GM21360 (cell line): Measurements from ENCODE around the gene SMG6.
"Not testable (repeated sequence)": the region's sequence is repeated elsewhere in the genome, so short reads cannot be mapped to it uniquely, and the experiment has no call there.

Source experiments
- ATAC-seq: cut with Tn5 transposase; IDR thresholded peaks from one replicate; pipeline ENCODE4 v1.9.1; 2021; ENCODE audit warnings: mild to moderate bottlenecking, moderate library complexity; ENCODE audit not compliant: unreplicated experiment

Gene SMG6

DNA sequence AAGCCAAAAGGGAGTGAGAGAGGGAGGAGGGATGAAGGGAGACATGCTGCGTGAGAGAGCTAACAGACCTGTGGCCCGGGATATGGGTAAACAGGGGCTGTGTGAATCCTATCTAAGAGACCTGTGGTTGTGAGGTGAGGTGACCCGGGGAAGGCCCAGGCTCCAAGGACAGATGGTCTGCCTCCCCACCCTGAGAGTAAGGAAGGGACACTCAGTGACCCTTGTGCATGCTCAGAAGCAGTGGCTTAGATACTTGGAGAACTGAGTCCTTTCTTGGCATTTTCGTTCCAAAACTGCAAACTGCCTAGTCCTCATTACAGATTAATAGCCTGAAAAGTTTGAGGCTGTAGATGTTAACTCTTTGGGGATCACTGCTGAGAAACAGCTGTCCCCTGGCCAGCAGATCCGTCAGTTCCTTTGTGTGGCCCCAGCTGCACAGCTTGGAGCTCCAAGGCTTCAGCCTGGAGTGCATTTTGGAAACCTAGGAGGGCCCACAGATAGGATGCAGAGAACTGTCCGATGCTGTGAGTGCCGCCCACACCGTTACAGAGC is 121.6 kb downstream of the SMG6 start:
- no peak for ATAC-seq

DNA sequence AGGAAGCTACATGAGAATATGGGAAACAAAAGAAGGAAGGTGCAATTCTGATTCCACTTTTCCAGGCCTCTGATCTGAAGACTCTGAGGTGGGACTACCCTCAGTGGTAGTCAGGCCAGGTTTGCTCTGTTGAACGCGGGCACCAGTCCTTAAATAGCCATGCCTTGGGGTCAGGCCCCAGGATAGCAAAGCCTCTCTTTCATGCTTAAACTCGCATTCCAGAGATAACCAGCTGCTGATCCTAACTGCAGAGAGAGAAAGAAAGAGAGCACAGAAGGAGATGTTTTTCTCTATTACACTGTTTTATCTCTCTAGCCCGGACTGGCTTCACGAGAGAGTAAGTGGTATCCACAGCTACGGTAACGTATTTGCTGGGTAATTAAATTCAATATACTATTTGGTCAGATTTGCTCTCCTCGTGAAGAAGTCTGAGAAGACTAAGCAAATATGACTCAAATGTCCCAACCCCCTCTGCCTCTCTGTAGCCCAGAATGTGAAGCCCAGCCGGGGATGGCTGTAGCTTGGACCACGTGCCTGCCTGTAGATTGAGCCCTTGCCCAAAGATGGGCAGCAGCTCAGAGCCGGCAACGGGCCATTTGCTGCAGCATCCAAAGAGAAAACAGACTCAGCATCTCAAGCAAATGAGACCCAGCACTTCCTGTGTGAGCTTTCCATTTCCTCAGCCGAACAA is 122.2 kb downstream of the SMG6 start:
- ATAC-seq: no peak

DNA sequence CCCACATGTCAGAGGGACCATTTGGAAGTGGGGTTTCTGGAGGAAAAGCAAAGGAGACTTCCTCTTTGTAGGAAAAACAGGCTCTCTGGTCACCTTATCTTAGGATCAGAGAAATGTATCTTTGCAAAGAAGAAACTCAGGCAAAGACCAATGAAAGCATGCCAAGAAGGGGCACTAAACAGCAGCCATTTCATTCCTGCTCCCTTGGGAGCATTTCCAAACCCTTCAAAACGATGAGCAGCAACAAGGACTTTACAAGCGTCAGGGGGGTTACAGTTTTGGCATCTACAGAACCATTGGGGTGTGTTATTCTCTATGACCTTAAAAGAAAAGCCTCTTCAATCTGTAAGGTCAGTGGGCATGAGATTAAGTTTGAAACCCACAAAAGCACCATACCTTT is 122.8 kb downstream of the SMG6 start:
- ATAC-seq: no peak

DNA sequence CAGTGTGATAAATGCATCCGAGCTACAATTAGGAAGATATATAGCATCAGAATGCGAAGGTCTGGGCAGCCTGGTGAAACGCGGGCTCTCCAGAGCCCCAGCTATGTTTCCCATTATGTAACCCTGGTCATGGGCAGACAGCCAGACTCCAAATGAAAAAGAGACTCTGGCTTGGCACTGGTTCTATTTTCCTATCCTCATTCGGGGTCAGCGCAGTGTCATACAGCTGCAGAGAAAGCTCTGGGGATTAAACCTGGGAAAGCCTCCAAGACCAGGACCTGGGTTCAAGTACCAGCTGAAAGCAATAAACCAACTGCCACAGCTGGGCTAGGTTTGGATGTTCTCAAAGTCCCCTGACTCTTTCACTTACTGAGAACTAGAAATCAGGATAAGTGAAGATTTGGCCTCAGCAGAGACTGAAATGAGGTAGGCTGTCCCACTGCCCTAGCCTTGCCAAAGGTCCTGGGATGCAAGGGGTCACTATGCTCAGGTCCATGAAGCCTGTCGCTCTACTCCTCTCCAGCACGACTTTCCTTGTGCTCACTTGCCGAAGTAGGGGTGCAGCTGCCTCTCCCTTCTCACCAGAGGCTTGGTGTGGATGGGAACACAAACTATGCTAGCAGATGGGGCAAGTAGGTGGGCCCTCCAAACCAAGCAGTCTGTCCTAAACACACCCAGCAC is 123.8 kb downstream of the SMG6 start:
- ATAC-seq: no peak

DNA sequence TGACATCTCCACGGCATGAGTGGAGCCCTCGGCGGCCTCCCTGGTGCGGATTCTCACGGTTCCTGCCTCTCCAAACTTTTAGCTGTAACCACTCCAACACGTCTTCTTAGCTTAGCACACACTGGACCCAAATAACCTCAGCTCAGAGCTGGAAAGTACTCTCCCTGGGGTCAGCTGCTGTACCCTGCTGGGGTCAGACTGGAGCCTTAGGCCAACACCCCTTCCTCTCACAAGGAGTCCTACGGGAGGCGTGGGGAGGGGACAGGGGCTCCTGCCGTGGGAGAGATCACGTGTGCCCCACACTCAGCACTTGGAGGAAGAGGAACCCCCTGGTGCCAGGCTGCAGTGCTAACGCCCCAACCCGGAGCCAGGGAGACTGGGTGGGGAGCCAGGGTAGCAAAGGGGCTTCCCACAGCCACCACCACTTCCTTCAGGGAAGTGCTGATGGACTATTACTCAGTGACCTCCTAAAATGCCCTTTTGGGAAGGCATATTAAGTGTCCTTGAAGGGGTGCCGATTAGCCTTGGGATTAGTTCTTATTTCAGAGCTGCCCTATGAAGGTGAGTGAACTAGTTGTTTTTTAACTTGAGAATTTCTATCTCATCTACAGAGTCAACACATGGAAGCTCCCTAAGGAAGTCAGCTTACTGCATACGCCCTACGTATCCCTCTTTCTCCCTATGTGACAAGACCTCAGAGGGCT is 124.6 kb downstream of the SMG6 start:
- no peak for ATAC-seq

DNA sequence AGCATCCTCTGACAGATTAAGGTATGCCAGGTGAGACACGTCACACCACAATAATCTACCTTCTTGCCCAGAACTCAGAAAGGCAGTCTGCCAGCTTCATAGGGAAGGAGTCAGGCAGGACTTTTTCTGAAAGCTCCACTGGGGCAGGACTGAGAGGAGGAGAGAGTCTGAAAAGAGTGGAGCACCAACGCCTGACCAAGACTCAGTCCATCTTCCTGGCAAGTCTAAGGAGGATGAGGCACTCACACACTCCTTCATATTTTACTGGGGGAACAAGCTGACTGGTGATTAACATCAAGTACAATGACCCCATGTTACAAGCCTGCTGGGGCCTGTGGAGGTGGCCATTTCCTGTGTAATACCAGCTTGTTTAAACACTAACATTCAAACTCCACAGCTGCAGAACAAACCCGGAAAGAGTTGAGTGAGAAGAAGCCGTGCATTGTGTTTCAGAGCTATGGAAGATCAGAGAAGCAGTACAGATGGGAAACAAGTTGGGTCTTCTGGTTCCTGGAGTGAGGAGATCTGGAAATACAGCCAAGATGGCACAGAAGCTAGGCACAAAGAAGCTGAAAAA is 126.3 kb downstream of the SMG6 start:
- no peak for ATAC-seq

DNA sequence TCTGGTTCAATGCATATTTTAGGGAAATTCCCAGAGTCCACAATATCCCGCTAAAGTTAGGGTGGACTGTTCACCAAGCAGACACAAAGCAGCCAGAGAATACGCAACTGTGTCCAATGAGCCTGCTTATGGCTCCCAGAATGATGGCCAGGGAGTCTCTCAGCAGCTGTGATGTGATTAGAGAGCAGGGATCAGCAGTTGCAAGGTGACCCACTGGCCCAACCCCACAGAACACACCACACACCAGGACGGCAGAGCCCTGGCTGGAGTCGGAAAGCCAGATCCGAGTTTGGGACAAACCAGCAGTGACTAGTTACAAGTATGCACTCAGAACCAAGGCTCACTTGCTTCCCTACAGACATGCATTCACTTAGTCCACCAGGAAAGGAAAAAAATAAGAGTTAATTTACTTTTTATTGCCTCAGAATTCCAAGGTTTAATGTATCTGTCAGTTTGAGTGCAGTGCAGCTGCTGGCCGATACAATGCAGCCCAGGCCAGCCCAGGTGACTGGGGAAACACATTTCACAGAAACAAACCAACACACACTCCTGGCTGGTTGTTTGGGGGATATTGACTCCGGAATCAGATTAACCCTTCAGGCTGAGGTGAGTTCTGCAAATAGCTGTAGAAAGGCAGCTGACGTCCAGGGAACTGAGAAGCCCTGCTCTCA is 127.0 kb downstream of the SMG6 start:
- ATAC-seq: no peak

DNA sequence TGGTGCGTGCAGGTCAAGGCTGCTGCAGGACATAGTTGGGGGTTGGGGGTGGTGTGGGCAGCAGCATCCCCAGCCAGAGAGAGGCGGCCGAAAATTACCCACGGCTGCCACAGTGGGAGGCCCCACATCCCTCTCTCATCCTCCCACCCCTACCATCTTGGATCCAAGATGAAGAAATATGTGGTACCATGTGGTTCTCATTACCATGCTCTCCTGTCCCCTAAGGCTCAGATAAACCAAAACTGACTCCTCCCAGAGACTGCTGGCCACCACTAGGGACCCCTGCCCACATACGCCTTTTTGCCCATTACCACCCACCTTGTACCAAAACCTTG is 128.3 kb downstream of the SMG6 start:
- ATAC-seq: no peak

DNA sequence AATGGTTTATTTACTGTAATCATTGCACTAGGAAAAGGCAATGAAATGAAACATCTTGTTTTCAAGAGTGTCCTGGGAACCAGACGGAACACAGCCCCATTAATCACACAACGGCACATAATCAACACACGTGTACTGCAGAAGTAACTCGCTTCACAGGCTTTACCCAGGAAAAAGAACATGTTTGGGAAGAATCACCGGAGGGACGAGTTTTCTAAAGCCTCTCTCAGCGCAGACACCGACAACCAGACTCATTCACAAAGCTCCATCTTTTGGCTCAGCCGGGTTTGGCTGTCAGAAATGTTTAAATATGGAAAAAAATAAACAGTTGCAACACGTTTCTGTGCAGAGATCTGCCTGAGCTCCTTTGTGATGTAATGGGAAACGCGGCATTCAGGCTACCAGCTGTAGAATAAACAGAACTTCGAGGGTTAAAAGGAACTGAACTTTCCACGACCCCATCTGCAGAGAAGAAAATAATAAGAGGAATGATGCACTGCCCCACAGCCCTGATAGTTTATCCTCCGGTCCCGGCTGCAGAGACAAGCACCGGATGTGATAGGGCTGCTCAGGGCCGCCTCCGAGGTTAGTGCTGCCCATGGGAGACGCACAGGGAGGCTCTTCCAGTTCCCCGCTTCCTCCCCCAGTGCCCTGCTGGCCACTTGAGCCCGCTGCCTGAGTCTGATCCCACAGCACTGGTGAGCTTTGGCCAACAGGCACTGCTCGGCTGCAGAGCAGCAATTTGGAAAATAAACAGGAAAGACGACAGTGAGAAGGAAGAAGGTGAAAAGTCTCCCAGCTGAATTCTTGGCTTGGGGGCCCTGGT is 128.9 kb downstream of the SMG6 start:
- no peak for ATAC-seq

DNA sequence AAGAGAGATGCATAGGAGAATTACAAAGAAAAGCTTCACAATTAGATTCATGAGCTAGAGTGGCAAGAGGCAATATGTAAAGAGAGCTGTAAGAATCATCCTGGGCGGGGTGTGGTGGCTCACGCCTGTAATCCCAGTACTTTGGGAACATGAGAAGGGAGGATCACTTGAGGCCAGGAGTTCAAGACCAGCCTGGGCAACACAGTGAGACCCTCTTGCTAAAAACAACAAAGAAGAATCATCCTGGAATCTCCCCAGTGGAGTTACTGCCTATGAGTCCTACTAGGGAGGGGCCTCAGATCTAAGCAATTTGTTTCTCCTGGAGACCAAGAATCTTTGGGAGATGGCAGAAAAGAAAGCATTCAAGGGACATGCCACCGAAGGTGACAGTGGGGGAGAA is 129.6 kb downstream of the SMG6 start:
- no peak for ATAC-seq

DNA sequence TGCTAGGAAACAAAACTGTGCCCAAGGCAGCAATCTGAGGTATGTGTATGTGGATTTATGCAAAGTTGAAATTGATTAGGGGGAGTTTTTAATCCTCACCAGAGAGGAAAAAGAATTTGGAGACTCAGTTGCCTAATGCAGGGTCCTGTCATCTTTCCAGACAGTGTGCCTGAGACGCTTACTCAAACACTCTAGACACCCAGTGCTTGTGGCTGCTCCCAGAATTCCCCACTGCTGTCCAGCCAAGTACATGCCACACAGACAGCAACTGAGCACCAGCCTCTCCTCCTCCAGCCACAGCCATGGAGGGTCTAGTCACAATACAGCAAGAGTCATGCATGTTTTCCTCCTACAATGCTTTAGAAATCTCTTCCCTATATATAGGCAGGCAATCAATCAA is 130.6 kb downstream of the SMG6 start:
- no peak for ATAC-seq

DNA sequence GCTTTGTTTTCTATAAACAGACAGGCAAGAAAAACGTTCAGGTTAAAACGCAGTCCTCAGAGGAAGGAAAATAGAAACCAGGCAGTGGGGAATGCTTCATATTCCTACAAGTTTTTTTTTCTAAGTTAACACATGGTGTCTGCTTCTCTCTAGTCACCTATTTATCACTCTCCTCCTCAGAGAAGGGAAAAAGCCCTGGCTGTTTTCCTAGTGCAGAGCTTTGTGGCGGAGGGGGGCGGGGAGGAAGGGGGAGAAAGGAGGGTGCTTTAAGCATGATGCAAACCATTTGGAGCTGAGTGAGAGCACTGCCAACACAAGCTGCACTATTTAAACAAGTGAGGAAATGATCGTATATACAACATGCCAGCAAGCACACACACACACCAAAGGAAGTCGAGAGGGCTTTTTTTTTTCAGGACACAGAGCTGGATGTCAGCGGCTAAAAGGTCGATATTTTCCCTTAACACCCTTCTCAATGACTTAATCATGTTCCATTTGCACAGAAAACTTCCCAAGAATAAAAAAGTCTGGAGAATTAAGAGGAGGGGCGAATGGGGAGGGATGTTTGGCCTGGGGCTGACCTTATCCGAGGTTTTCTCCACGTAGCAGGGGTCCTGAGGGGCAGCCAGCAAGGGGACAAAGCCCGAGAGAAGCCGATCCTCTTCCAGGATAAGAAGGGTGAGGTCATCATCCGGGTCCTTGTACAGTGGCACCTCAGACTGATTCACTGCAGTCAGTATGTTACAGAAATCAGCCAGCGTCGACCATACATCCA is 131.3 kb downstream of the SMG6 start:
- no peak for ATAC-seq

DNA sequence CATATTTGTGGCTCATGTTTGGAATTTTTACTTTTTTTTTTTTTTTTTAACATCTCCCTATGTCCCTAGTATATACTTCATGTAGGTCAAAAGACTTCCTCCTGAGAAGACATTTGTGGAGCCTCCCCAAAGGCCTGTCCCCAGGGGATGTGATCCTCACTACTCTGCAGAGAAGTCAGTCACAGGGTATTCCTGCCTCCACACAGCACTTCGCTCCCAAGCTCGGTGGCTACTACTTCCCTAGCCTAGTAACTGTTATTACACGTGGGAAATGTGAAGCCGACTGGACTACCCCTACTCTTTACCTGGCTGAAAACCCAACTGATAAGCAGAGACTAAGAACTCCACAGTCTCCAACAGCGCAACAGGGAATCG is 131.9 kb downstream of the SMG6 start:
- ATAC-seq: no peak

DNA sequence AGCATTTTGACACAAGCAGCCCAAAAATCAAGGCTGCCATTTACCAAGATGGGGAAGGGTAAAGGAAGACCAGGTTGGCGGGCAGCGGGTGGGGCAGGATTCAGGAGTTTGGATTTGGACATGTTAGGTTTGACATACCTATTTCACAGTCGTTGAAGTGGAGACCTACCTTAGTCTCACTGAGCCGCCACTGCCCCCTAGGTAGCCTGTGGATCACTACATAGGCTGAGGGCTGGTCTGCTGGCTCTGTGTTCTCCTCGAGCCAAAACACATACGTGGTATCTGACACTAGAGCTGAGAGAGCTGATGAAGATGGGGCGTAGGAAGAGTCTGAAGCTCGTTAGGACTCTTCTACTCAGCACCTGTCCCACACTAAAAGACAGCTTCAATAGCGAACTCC is 133.6 kb downstream of the SMG6 start:
- no peak for ATAC-seq

DNA sequence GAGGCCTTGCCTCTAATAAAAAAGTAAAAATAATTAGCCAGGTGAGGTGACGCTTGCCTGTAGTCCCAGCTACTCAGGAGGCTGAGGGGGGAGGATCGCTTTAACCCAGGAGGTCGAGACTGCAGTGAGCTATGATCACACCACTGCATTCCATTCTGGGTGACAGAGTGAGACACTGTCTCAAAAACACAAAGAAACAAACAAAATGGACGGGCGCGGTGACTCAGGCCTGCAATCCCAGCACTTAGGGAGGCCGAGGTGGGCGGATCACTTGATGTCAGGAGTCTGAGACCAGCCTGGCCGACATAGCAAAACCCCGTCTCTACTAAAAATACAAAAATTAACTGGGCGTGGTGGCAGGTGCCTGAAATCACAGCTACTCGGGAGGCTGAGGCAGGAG is 137.9 kb downstream of the SMG6 start:
- not testable (repeated sequence) for ATAC-seq

DNA sequence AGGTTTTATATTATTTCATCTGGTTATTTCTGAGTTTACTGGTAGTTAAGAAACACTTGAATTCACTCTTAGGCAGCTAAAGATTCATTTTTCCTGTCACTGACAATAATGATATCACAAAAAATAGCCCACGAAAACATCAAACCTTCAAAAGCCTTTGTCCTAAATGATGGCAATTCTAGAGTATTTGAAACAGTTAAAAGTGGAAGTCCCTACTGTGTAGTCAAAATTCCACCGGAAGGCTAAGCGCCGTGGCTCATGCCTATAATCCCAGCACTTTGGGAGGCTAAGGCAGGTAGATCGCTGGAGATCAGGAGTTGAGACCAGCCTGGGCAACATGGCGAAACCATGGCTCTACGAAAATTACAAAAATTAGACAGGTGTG is 145.2 kb downstream of the SMG6 start:
- no peak for ATAC-seq

DNA sequence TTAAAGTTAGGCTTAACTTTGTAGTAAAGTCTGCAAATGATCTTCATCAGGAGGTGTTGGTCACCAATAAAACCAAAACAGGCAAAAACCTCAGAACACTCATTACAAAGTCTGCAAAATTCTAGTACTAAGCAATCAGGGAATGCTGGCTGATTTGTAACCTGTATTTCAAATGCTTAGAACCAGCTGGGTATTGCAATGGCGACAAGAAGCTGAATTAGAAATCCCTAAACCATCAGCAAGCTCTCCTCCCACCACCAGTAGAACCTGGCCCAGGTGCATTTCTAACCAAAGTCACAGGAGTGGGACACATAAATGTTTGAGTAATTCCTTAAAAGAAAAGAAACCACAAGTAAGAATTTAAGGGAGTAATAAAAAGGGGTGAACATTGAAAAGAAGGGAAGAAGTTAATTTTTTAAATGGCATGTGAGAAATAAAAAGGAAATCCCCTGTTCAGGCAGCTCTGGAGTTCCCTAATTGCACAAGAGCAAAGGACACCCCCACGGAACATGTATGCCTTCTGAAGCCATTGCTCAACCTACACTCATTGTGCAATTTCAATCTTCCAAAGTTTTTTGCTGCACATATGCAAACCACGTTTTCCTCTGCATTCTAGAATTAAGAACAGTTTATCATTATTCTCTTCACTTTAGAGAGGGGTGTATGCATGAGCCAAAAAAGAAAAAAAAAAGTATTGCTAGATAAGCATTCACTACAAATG is 145.8 kb downstream of the SMG6 start:
- ATAC-seq: no peak

DNA sequence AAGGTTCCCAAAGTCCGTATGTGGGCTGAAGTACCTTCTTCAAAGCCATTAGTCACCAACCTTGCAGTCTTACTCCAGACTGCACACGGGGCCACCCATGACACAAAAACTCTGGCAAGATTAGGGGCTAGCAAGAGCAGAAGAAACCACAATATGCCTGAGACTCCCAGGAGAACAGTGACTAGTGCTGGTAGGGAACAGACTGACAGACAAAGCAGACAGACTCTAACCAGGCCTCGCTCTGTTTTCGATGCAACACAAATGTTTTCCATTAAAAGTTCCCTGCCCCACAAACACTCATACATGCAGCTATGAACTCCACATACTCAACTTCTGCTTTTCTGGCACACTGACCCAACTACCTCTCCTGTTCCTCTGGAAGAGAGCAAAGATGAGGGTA is 146.5 kb downstream of the SMG6 start:
- ATAC-seq: no peak

DNA sequence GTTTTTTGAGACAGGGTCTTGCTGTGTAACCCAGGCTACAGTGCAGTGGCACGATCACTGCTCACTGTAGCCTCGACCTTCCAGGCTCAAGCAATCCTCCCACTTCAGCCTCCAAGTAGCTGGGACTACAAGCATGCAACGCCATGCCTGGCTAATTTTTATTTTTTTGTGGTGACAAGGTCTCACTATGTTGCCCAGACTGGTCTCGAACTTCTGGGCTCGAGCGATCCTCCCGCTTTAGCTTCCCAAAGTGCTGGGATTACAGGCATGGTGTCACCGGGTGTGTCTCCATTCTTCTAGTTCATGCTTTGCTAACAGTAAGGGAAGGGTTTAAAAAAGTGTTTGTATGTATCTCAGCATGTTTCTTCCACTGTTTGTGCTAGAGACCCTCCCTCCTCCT is 146.9 kb downstream of the SMG6 start:
- no peak for ATAC-seq
